HepG2 (cell line): Measurements from ENCODE around the gene TP53I3. TPM values are rescaled to one million over a fixed set of nuclear protein-coding genes. Genes with fewer than 3 reads are reported as not detected.

Source experiments
- AKAP8 ChIP-seq: sonication (generic); formaldehyde crosslinking; IDR thresholded peaks from 2 replicates; pipeline ENCODE4 v1.5.1; 2020; ENCODE audit warnings: mild to moderate bottlenecking, missing genetic modification reagents
- ATF7 ChIP-seq, 2 experiments: fragments of 450-650 bp in 1 of 2; sonication (generic) in 1 of 2; formaldehyde crosslinking in 1 of 2; IDR thresholded peaks; 2 replicates each; pipeline versions ENCODE4 v1.4.0 to v1.6.1; 2016 to 2020; ENCODE audit warnings: antibody characterized with exemption in 1 of 2, mild to moderate bottlenecking in 1 of 2, missing genetic modification reagents in 1 of 2
- BRF2 ChIP-seq: sonication (generic); formaldehyde crosslinking; IDR thresholded peaks from 2 replicates; pipeline ENCODE4 v1.8.1; 2022; ENCODE audit warnings: mild to moderate bottlenecking, missing genetic modification reagents
- CEBPG ChIP-seq: IDR thresholded peaks from 2 replicates; pipeline ENCODE4 v1.6.1; 2016
- ELF3 ChIP-seq: IDR thresholded peaks from 2 replicates; pipeline ENCODE4 v1.6.1; 2016; ENCODE audit warnings: missing genetic modification reagents, missing compliant biosample characterization
- FOXJ3 ChIP-seq: sonication (generic); formaldehyde crosslinking; IDR thresholded peaks from 2 replicates; pipeline ENCODE4 v1.4.0; 2020; ENCODE audit warnings: missing genetic modification reagents, mild to moderate bottlenecking, borderline replicate concordance
- GTF3A ChIP-seq: sonication (generic); formaldehyde crosslinking; conservative IDR thresholded peaks from 2 replicates; pipeline ENCODE4 v1.4.0; 2020; ENCODE audit warnings: mild to moderate bottlenecking, missing genetic modification reagents
- ISX ChIP-seq: sonication (generic); formaldehyde crosslinking; conservative IDR thresholded peaks from 2 replicates; pipeline ENCODE4 v1.5.0; 2020; ENCODE audit warnings: missing genetic modification reagents
- KDM4B ChIP-seq: sonication (generic); formaldehyde crosslinking; IDR thresholded peaks from 2 replicates; pipeline ENCODE4 v1.4.0; 2020; ENCODE audit warnings: missing genetic modification reagents
- KLF11 ChIP-seq: IDR thresholded peaks from 2 replicates; pipeline ENCODE4 v1.6.1; 2016; ENCODE audit warnings: missing compliant biosample characterization
- KMT2A ChIP-seq: sonication (generic); formaldehyde crosslinking; IDR thresholded peaks from 2 replicates; pipeline ENCODE4 v1.4.0; 2020; ENCODE audit warnings: missing genetic modification reagents
- MAF1 ChIP-seq: sonication (generic); formaldehyde crosslinking; IDR thresholded peaks from 2 replicates; pipeline ENCODE4 v1.5.0; 2020; ENCODE audit warnings: missing genetic modification reagents, borderline replicate concordance
- NFYB ChIP-seq: sonication (generic); formaldehyde crosslinking; IDR thresholded peaks from 2 replicates; pipeline ENCODE4 v1.4.0; 2020; ENCODE audit warnings: missing genetic modification reagents
- ONECUT2 ChIP-seq: sonication (generic); formaldehyde crosslinking; IDR thresholded peaks from 2 replicates; pipeline ENCODE4 v1.4.0; 2020; ENCODE audit warnings: missing genetic modification reagents
- PHF5A ChIP-seq: IDR thresholded peaks from one replicate; pipeline ENCODE4 v1.6.1; 2018; ENCODE audit warnings: low read depth, missing genetic modification reagents; ENCODE audit not compliant: unreplicated experiment
- RFXANK ChIP-seq: IDR thresholded peaks from 2 replicates; pipeline ENCODE4 v1.6.1; 2016
- TEAD2 ChIP-seq: sonication (generic); formaldehyde crosslinking; IDR thresholded peaks from 2 replicates; pipeline ENCODE4 v1.9.0; 2021; ENCODE audit warnings: missing genetic modification reagents
- YY1 ChIP-seq: IDR thresholded peaks from 2 replicates; pipeline ENCODE4 v1.6.1; 2011; ENCODE audit warnings: low read length, low read depth, moderate library complexity, mild to moderate bottlenecking; ENCODE audit not compliant: insufficient read depth, insufficient replicate concordance
- ZBTB20 ChIP-seq: sonication (generic); formaldehyde crosslinking; IDR thresholded peaks from 2 replicates; pipeline ENCODE4 v1.8.1; 2023; ENCODE audit warnings: missing genetic modification reagents, low read depth, mild to moderate bottlenecking, borderline replicate concordance
- ZNF251 ChIP-seq: sonication (generic); formaldehyde crosslinking; IDR thresholded peaks from 2 replicates; pipeline ENCODE4 v1.9.0; 2021; ENCODE audit warnings: mild to moderate bottlenecking, missing genetic modification reagents
- ZNF282 ChIP-seq: fragments of 450-650 bp; IDR thresholded peaks from 2 replicates; pipeline ENCODE4 v1.6.1; 2018; ENCODE audit not compliant: partially characterized antibody
- ZNF292 ChIP-seq: sonication (generic); formaldehyde crosslinking; IDR thresholded peaks from 2 replicates; pipeline ENCODE4 v1.8.1; 2022; ENCODE audit warnings: mild to moderate bottlenecking, low read depth, missing genetic modification reagents, borderline replicate concordance
- ZNF367 ChIP-seq: sonication (generic); formaldehyde crosslinking; IDR thresholded peaks from 2 replicates; pipeline ENCODE4 v1.4.0; 2020; ENCODE audit warnings: missing genetic modification reagents, borderline replicate concordance
- ZNF552 ChIP-seq: sonication (generic); formaldehyde crosslinking; IDR thresholded peaks from 2 replicates; pipeline ENCODE4 v1.9.0; 2022; ENCODE audit warnings: missing genetic modification reagents, mild to moderate bottlenecking, borderline replicate concordance
- polyA plus RNA-seq, 8 experiments: library from polyadenylated mRNA; depleted of rRNA in 3 of 8; stranded (reverse) in 7 of 8; unstranded in 1 of 8; fragments of >200 nt; fragmentation: Illumina TruSeq in 4 of 8; extraction: Trizol in 4 of 8; gene quantifications; 2 replicates each; pipeline versions ENCODE4 v1.2.1 to v1.2.3, GENCODE V29; 2011 to 2016; ENCODE audit warnings: low read depth in 4 of 8, missing spikeins in 1 of 8, mixed read lengths in 1 of 8; ENCODE audit not compliant: insufficient read depth in 1 of 8
- total RNA-seq, 5 experiments: library from RNA; depleted of rRNA; stranded (reverse); fragments of >200 nt; fragmentation: Illumina TruSeq; extraction: Trizol; gene quantifications; 2 replicates each; pipeline ENCODE4 v1.2.3, GENCODE V29; 2016; ENCODE audit warnings: low read depth in 1 of 5
- TF ChIP-seq, protein P1 (sequence below): sonication (generic); formaldehyde crosslinking; IDR thresholded peaks from 2 replicates; pipeline ENCODE4 v1.4.0; 2020; ENCODE audit warnings: mild to moderate bottlenecking, missing genetic modification reagents
- TF ChIP-seq, protein P2 (sequence below): sonication (generic); formaldehyde crosslinking; IDR thresholded peaks from 2 replicates; pipeline ENCODE4 v1.4.0; 2020; ENCODE audit warnings: missing genetic modification reagents
- TF ChIP-seq, protein P3 (sequence below): sonication (generic); formaldehyde crosslinking; IDR thresholded peaks from 2 replicates; pipeline ENCODE4 v1.5.0; 2020; ENCODE audit warnings: missing genetic modification reagents

TP53I3 gene
- total and polyA plus RNA-seq, 2 of the 13 experiments (the other 11 are each of a cell fraction or from before 2014, with no cell fraction given): 25.0 to 44.1 TPM

GRCh38 chr2:24075915-24076848, 8.5 kb downstream of the TP53I3 start, which contains the start of gene SF3B6 (continued):
- TF ChIP-seq ISX (CRISPR knock-in tag): no peak
- no peak for TF ChIP-seq KDM4B
- TF ChIP-seq, protein P1, sequence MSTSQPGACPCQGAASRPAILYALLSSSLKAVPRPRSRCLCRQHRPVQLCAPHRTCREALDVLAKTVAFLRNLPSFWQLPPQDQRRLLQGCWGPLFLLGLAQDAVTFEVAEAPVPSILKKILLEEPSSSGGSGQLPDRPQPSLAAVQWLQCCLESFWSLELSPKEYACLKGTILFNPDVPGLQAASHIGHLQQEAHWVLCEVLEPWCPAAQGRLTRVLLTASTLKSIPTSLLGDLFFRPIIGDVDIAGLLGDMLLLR (CRISPR knock-in tag): peak; percentile 86
- peak; percentile 57; the same call in 1 of the 2 replicates for TF ChIP-seq ATF7 (IDR thresholded peaks at IDR 0.05)
- peak; percentile 92 for TF ChIP-seq ATF7 (CRISPR knock-in tag; IDR thresholded peaks at IDR 0.05)
- peak; percentile 58; the same call in 1 of the 2 replicates for TF ChIP-seq ZNF292 (CRISPR knock-in tag)
- TF ChIP-seq GTF3A (CRISPR knock-in tag): peak; percentile 98
- TF ChIP-seq MAF1: 0 out of 2 replicates have a peak, but pooled peaks have one; percentile 85
- TF ChIP-seq AKAP8: no peak
- TF ChIP-seq ZNF367 (CRISPR knock-in tag): no peak
- peak; percentile 86 for TF ChIP-seq ZBTB20
- TF ChIP-seq PHF5A: peak; percentile 69
- TF ChIP-seq, protein P2, sequence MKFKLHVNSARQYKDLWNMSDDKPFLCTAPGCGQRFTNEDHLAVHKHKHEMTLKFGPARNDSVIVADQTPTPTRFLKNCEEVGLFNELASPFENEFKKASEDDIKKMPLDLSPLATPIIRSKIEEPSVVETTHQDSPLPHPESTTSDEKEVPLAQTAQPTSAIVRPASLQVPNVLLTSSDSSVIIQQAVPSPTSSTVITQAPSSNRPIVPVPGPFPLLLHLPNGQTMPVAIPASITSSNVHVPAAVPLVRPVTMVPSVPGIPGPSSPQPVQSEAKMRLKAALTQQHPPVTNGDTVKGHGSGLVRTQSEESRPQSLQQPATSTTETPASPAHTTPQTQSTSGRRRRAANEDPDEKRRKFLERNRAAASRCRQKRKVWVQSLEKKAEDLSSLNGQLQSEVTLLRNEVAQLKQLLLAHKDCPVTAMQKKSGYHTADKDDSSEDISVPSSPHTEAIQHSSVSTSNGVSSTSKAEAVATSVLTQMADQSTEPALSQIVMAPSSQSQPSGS (CRISPR knock-in tag): peak; percentile 99
- 0 out of 2 replicates have a peak, but pooled peaks have one; percentile 44 for TF ChIP-seq NFYB
- TF ChIP-seq KLF11: peak; percentile 98
- 0 out of 2 replicates have a peak, but pooled peaks have one; percentile 32 for TF ChIP-seq ZNF251 (CRISPR knock-in tag)
- no peak for TF ChIP-seq TEAD2 (CRISPR knock-in tag)
- peak; percentile 77 for TF ChIP-seq CEBPG (CRISPR knock-in tag)
- TF ChIP-seq, protein P3, sequence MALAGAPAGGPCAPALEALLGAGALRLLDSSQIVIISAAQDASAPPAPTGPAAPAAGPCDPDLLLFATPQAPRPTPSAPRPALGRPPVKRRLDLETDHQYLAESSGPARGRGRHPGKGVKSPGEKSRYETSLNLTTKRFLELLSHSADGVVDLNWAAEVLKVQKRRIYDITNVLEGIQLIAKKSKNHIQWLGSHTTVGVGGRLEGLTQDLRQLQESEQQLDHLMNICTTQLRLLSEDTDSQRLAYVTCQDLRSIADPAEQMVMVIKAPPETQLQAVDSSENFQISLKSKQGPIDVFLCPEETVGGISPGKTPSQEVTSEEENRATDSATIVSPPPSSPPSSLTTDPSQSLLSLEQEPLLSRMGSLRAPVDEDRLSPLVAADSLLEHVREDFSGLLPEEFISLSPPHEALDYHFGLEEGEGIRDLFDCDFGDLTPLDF: peak; percentile 44; the same call in 1 of the 2 replicates
- TF ChIP-seq ZNF552: peak; percentile 28; the same call in 1 of the 2 replicates
- peak; percentile 94 for TF ChIP-seq FOXJ3 (CRISPR knock-in tag)
- peak; percentile 99 for TF ChIP-seq KMT2A
- TF ChIP-seq ZNF282: no peak
- TF ChIP-seq ELF3 (CRISPR knock-in tag): peak; percentile 97
- TF ChIP-seq ONECUT2: no peak; the same call in 1 of the 2 replicates
- TF ChIP-seq BRF2 (CRISPR knock-in tag): peak; percentile 92; the same call in 1 of the 2 replicates
- TF ChIP-seq YY1: peak; percentile 88
- TF ChIP-seq RFXANK: peak; percentile 64; the same call in 1 of the 2 replicates
